OCI-LY1 (cell line): ENCODE results near the gene HECW1.

Source experiments
- H2AFZ ChIP-seq: fragments of 200-600 bp; sonication (generic), shearing (Covaris generic); 2 replicates; pipeline ENCODE4 v1.6.0; 2014; ENCODE audit warnings: antibody characterized with exemption, mild to moderate bottlenecking, low read length
- H3F3A ChIP-seq: fragments of 200-600 bp; sonication (generic), shearing (Covaris generic); 2 replicates; pipeline ENCODE4 v1.6.0; 2014; ENCODE audit warnings: mild to moderate bottlenecking, antibody characterized with exemption, low read length, moderate library complexity; ENCODE audit not compliant: insufficient read depth
- H3K27ac ChIP-seq: fragments of 200-600 bp; sonication (generic); 2 replicates; pipeline ENCODE4 v1.5.1; 2014; ENCODE audit warnings: low read length, mixed run types, mild to moderate bottlenecking, low read depth; ENCODE audit not compliant: poor library complexity, severe bottlenecking
- H3K27me3 ChIP-seq: fragments of 200-600 bp; sonication (generic); 2 replicates; pipeline ENCODE4 v1.6.0; 2014; ENCODE audit warnings: antibody characterized with exemption, mild to moderate bottlenecking, low read length, moderate library complexity; ENCODE audit not compliant: insufficient read depth
- H3K36me3 ChIP-seq: fragments of 200-600 bp; sonication (generic); 2 replicates; pipeline ENCODE4 v1.6.1; 2014; ENCODE audit warnings: mild to moderate bottlenecking, antibody characterized with exemption, low read length, moderate library complexity, mixed read lengths; ENCODE audit not compliant: insufficient read depth
- H3K4me1 ChIP-seq: fragments of 200-600 bp; sonication (generic); 2 replicates; pipeline ENCODE4 v1.5.1; 2014; ENCODE audit warnings: mild to moderate bottlenecking, low read length, moderate library complexity; ENCODE audit not compliant: insufficient read depth, severe bottlenecking
- H3K4me2 ChIP-seq: fragments of 200-600 bp; sonication (generic), shearing (Covaris generic); 2 replicates; pipeline ENCODE4 v1.6.1; 2014; ENCODE audit warnings: low read length
- H3K4me3 ChIP-seq: fragments of 200-600 bp; sonication (generic); 2 replicates; pipeline ENCODE4 v1.5.1; 2014; ENCODE audit warnings: low read length, low read depth, mild to moderate bottlenecking, mixed read lengths; ENCODE audit not compliant: poor library complexity, severe bottlenecking
- H3K79me2 ChIP-seq: fragments of 200-600 bp; shearing (Covaris generic); 2 replicates; pipeline ENCODE4 v1.6.1; 2016; ENCODE audit warnings: mixed run types, low read length, mixed read lengths; ENCODE audit not compliant: insufficient read depth
- H3K9ac ChIP-seq: fragments of 200-600 bp; sonication (generic), shearing (Covaris generic); 2 replicates; pipeline ENCODE4 v1.6.1; 2014; ENCODE audit warnings: mild to moderate bottlenecking, low read length, mixed read lengths
- H3K9me2 ChIP-seq: fragments of 200-600 bp; sonication (generic), shearing (Covaris generic); 2 replicates; pipeline ENCODE4 v1.6.1; 2014; ENCODE audit warnings: low read depth, mild to moderate bottlenecking, low read length, mixed read lengths
- H3K9me3 ChIP-seq: fragments of 200-600 bp; shearing (Covaris generic); 2 replicates; pipeline ENCODE4 v1.6.1; 2014; ENCODE audit warnings: low read length, mixed read lengths
- H4K20me1 ChIP-seq: fragments of 200-600 bp; sonication (generic), shearing (Covaris generic); 2 replicates; pipeline ENCODE4 v1.6.0; 2016; ENCODE audit warnings: mild to moderate bottlenecking, low read length; ENCODE audit not compliant: insufficient read depth
- CTCF ChIP-seq: fragments of 200-600 bp; sonication (generic), shearing (Covaris generic); IDR thresholded peaks from 2 replicates; pipeline ENCODE4 v1.5.1; 2017; ENCODE audit warnings: mild to moderate bottlenecking, antibody characterized with exemption, low read length, moderate library complexity, mixed read lengths
- EZH2 ChIP-seq: fragments of 200-600 bp; sonication (generic), shearing (Covaris generic); IDR thresholded peaks from 2 replicates; pipeline ENCODE4 v1.8.0; 2017; ENCODE audit warnings: borderline replicate concordance, mixed run types, mild to moderate bottlenecking, antibody characterized with exemption, low read length, moderate library complexity, mixed read lengths

HECW1 gene

GRCh38 chr7:43557831-43558495, 445.5 kb downstream of the HECW1 start:
- no peaks in the 10 kb centered on the region for H3K79me2 ChIP-seq
- 0 out of 2 replicates have a peak, but pooled peaks cover 3% of the 10 kb centered on the region for H3K27me3 ChIP-seq
- H3F3A ChIP-seq, result no peaks in the 10 kb centered on the region
- no peaks in the 10 kb centered on the region for H3K9me2 ChIP-seq
- TF ChIP-seq CTCF (no peak), EZH2 (no peak)
- H3K4me3 ChIP-seq, result no peak overlapping the region
- H3K9me3 ChIP-seq, result no peaks in the 10 kb centered on the region
- H3K9ac ChIP-seq, result no peak overlapping the region
- no peak overlapping the region for H2AFZ ChIP-seq
- H3K4me2 ChIP-seq, result no peak overlapping the region
- H3K27ac ChIP-seq, result no peak overlapping the region
- H3K4me1 ChIP-seq, result no peaks in the 10 kb centered on the region
- H4K20me1 ChIP-seq, result no peaks in the 10 kb centered on the region
- H3K36me3 ChIP-seq, result no peaks in the 10 kb centered on the region

GRCh38 chr7:43559171-43559945, 446.9 kb downstream of the HECW1 start:
- no peak overlapping the region for H2AFZ ChIP-seq
- H3K27me3 ChIP-seq, result 0 out of 2 replicates have a peak, but pooled peaks cover 3% of the 10 kb centered on the region
- H3K9me2 ChIP-seq, result no peaks in the 10 kb centered on the region
- H3K4me2 ChIP-seq, result no peak overlapping the region
- H4K20me1 ChIP-seq, result no peaks in the 10 kb centered on the region
- H3K79me2 ChIP-seq, result no peaks in the 10 kb centered on the region
- TF ChIP-seq EZH2 (no peak), CTCF (no peak)
- no peaks in the 10 kb centered on the region for H3K9me3 ChIP-seq
- H3K4me3 ChIP-seq, result no peak overlapping the region
- H3K4me1 ChIP-seq, result no peaks in the 10 kb centered on the region
- H3F3A ChIP-seq, result no peaks in the 10 kb centered on the region
- H3K36me3 ChIP-seq, result no peaks in the 10 kb centered on the region
- no peak overlapping the region for H3K9ac ChIP-seq
- no peak overlapping the region for H3K27ac ChIP-seq

- 0 out of 2 replicates have a peak, but pooled peaks cover 3% of the 10 kb centered on the region for H3K27me3 ChIP-seq
- H3K79me2 ChIP-seq, result no peaks in the 10 kb centered on the region
- no peak overlapping the region for H3K4me3 ChIP-seq
- H3K9ac ChIP-seq, result no peak overlapping the region
- H3K9me2 ChIP-seq, result no peaks in the 10 kb centered on the region
- H3K4me2 ChIP-seq, result no peak overlapping the region
- TF ChIP-seq EZH2, result no peak
- no peak for TF ChIP-seq CTCF
- H3F3A ChIP-seq, result no peaks in the 10 kb centered on the region
- H3K9me3 ChIP-seq, result no peaks in the 10 kb centered on the region
- no peaks in the 10 kb centered on the region for H3K36me3 ChIP-seq
- H3K27ac ChIP-seq, result no peak overlapping the region
- no peaks in the 10 kb centered on the region for H4K20me1 ChIP-seq
- H3K4me1 ChIP-seq, result no peaks in the 10 kb centered on the region
- no peak overlapping the region for H2AFZ ChIP-seq
Observed at GRCh38 chr7:43559946-43560335, 447.5 kb downstream of the HECW1 start.
